HepG2 (cell line): Measurements from ENCODE around the gene SPRED2. TPM values are rescaled to one million over a fixed set of nuclear protein-coding genes. Genes with fewer than 3 reads are reported as not detected.

Experiments
- ARHGAP35 ChIP-seq: sonication (generic); formaldehyde crosslinking; IDR thresholded peaks from 2 replicates; pipeline ENCODE4 v1.9.0; 2022; ENCODE audit warnings: mild to moderate bottlenecking, inconsistent platforms, moderate library complexity, missing genetic modification reagents, borderline replicate concordance
- BRCA1 ChIP-seq: sonication (generic); formaldehyde crosslinking; IDR thresholded peaks from 2 replicates; pipeline ENCODE4 v1.4.0; 2020; ENCODE audit warnings: missing genetic modification reagents
- CBX2 ChIP-seq, 2 experiments: fragments of 200-600 bp in 1 of 2; sonication (generic); formaldehyde crosslinking in 1 of 2; IDR thresholded peaks; 2 replicates each; pipeline versions ENCODE4 v1.7.0 to v1.8.1; 2018 to 2022; ENCODE audit warnings: low read depth in 2 of 2, low read length in 1 of 2, mild to moderate bottlenecking in 1 of 2, missing genetic modification reagents in 1 of 2
- CHD4 ChIP-seq: fragments of 200-600 bp; sonication (generic); IDR thresholded peaks from 2 replicates; pipeline ENCODE4 v1.7.0; 2017; ENCODE audit warnings: mild to moderate bottlenecking, low read length, borderline replicate concordance
- EHMT2 ChIP-seq: fragments of 200-600 bp; sonication (generic); IDR thresholded peaks from 2 replicates; pipeline ENCODE4 v1.7.0; 2017; ENCODE audit warnings: antibody characterized with exemption, low read depth, low read length, borderline replicate concordance
- FOXK1 ChIP-seq: sonication (generic); formaldehyde crosslinking; IDR thresholded peaks from 2 replicates; pipeline ENCODE4 v1.4.0; 2020; ENCODE audit warnings: low read depth, missing genetic modification reagents, borderline replicate concordance
- IKZF1 ChIP-seq: fragments of 450-650 bp; IDR thresholded peaks from 2 replicates; pipeline ENCODE4 v1.7.1; 2016
- LBX2 ChIP-seq: sonication (generic); formaldehyde crosslinking; IDR thresholded peaks from 2 replicates; pipeline ENCODE4 v1.5.0; 2020; ENCODE audit warnings: missing genetic modification reagents, mild to moderate bottlenecking, borderline replicate concordance
- MED1 ChIP-seq: sonication (generic); formaldehyde crosslinking; IDR thresholded peaks from 2 replicates; pipeline ENCODE4 v1.4.0; 2020; ENCODE audit warnings: missing genetic modification reagents
- NPAS2 ChIP-seq: sonication (generic); formaldehyde crosslinking; IDR thresholded peaks from 2 replicates; pipeline ENCODE4 v1.8.0; 2022; ENCODE audit warnings: mild to moderate bottlenecking, missing genetic modification reagents, borderline replicate concordance
- PLRG1 ChIP-seq: fragments of 450-650 bp; conservative IDR thresholded peaks from 2 replicates; pipeline ENCODE4 v1.6.1; 2016
- RBAK ChIP-seq: sonication (generic); formaldehyde crosslinking; IDR thresholded peaks from 2 replicates; pipeline ENCODE4 v1.5.1; 2020; ENCODE audit warnings: mild to moderate bottlenecking, missing genetic modification reagents
- RFX3 ChIP-seq: IDR thresholded peaks from 2 replicates; pipeline ENCODE4 v1.6.1; 2016; ENCODE audit warnings: missing biosample characterization, missing genetic modification reagents
- SNAPC5 ChIP-seq: sonication (generic); formaldehyde crosslinking; IDR thresholded peaks from 2 replicates; pipeline ENCODE4 v1.8.1; 2023; ENCODE audit warnings: mild to moderate bottlenecking, missing genetic modification reagents, borderline replicate concordance
- STAT6 ChIP-seq: sonication (generic); formaldehyde crosslinking; IDR thresholded peaks from 2 replicates; pipeline ENCODE4 v1.4.0; 2020; ENCODE audit warnings: missing genetic modification reagents, mild to moderate bottlenecking, borderline replicate concordance
- WIZ ChIP-seq: sonication (generic); formaldehyde crosslinking; IDR thresholded peaks from 2 replicates; pipeline ENCODE4 v1.5.1; 2020; ENCODE audit warnings: mild to moderate bottlenecking, missing genetic modification reagents
- ZNF232 ChIP-seq: sonication (generic); formaldehyde crosslinking; IDR thresholded peaks from 2 replicates; pipeline ENCODE4 v1.4.0; 2020; ENCODE audit warnings: missing genetic modification reagents, borderline replicate concordance
- ZNF3 ChIP-seq: IDR thresholded peaks from 2 replicates; pipeline ENCODE4 v1.7.0; 2017; ENCODE audit warnings: inconsistent platforms
- ZNF503 ChIP-seq: sonication (generic); formaldehyde crosslinking; IDR thresholded peaks from 2 replicates; pipeline ENCODE4 v1.4.0; 2020; ENCODE audit warnings: missing genetic modification reagents
- ZNF552 ChIP-seq: sonication (generic); formaldehyde crosslinking; IDR thresholded peaks from 2 replicates; pipeline ENCODE4 v1.9.0; 2022; ENCODE audit warnings: missing genetic modification reagents, mild to moderate bottlenecking, borderline replicate concordance
- ZNF567 ChIP-seq: sonication (generic); formaldehyde crosslinking; IDR thresholded peaks from 2 replicates; pipeline ENCODE4 v1.8.1; 2023; ENCODE audit warnings: mild to moderate bottlenecking, missing genetic modification reagents, borderline replicate concordance
- ZNF672 ChIP-seq: sonication (generic); formaldehyde crosslinking; IDR thresholded peaks from 2 replicates; pipeline ENCODE4 v1.8.1; 2022; ENCODE audit warnings: missing genetic modification reagents
- ZNF704 ChIP-seq: sonication (generic); formaldehyde crosslinking; IDR thresholded peaks from 2 replicates; pipeline ENCODE4 v1.8.1; 2023; ENCODE audit warnings: mild to moderate bottlenecking, inconsistent platforms, moderate library complexity, missing genetic modification reagents, borderline replicate concordance
- polyA plus RNA-seq, 8 experiments: library from polyadenylated mRNA; depleted of rRNA in 3 of 8; stranded (reverse) in 7 of 8; unstranded in 1 of 8; fragments of >200 nt; fragmentation: Illumina TruSeq in 4 of 8; extraction: Trizol in 4 of 8; gene quantifications; 2 replicates each; pipeline versions ENCODE4 v1.2.1 to v1.2.3, GENCODE V29; 2011 to 2016; ENCODE audit warnings: low read depth in 4 of 8, missing spikeins in 1 of 8, mixed read lengths in 1 of 8; ENCODE audit not compliant: insufficient read depth in 1 of 8
- total RNA-seq, 5 experiments: library from RNA; depleted of rRNA; stranded (reverse); fragments of >200 nt; fragmentation: Illumina TruSeq; extraction: Trizol; gene quantifications; 2 replicates each; pipeline ENCODE4 v1.2.3, GENCODE V29; 2016; ENCODE audit warnings: low read depth in 1 of 5

The SPRED2 gene
- total and polyA plus RNA-seq, 2 of the 13 experiments (the other 11 are each of a cell fraction or from before 2014, with no cell fraction given), result 13.0 to 37.0 TPM

DNA sequence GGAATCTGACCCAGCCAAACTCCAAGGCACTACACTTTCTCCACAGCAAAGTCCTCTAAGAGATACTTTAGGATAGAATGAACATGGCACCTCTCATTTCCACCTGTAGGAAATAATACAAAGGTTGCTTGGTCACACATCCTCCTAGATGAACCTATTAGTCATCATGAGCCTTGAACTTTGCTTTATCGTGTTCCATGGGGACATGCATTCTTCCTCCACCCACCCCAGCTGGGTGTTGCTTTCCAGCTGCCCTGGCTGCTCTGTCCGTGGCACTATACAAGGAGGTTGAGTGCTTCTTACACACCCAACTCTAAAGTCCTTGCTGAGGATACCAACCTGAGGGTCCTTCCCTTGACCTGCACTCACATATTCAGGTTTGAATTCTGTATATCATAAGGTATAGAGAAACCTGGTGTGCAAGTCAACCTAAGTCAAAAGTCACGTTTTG is 52.7 kb downstream of the SPRED2 start (continued):
- TF ChIP-seq ZNF672 (CRISPR knock-in tag) (no peak), ZNF704 (CRISPR knock-in tag) (no peak), IKZF1 (no peak), PLRG1 (no peak), ARHGAP35 (no peak), SNAPC5 (no peak), ZNF232 (no peak), BRCA1 (CRISPR knock-in tag) (no peak), CBX2 (IDR thresholded peaks at IDR 0.05; ENCODE audit: low read depth, low read length) (no peak), CBX2 (CRISPR knock-in tag; IDR thresholded peaks at IDR 0.05; ENCODE audit: low read depth) (no peak), RFX3 (CRISPR knock-in tag) (no peak), NPAS2 (CRISPR knock-in tag) (no peak), MED1 (CRISPR knock-in tag) (peak; percentile 82), LBX2 (CRISPR knock-in tag) (no peak), ZNF567 (CRISPR knock-in tag) (peak; percentile 89; the same call in 1 of the 2 replicates), ZNF3 (CRISPR knock-in tag) (no peak), EHMT2 (peak; percentile 54; the same call in 1 of the 2 replicates), WIZ (CRISPR knock-in tag) (no peak), ZNF503 (CRISPR knock-in tag) (no peak), CHD4 (peak; percentile 31; the same call in 1 of the 2 replicates), FOXK1 (CRISPR knock-in tag) (peak; percentile 38; the same call in 1 of the 2 replicates), STAT6 (no peak), RBAK (no peak), ZNF552 (CRISPR knock-in tag) (no peak)
